H1 (cell line): ENCODE measurements around the gene MAP4.

Source experiments
- ATF2 ChIP-seq: IDR thresholded peaks from 2 replicates; pipeline ENCODE4 v1.6.1; 2012; ENCODE audit warnings: low read length, inconsistent platforms
- BACH1 ChIP-seq: IDR thresholded peaks from 2 replicates; pipeline ENCODE4 v1.6.1; 2012; ENCODE audit warnings: low read length, improper control_type of control experiment
- TF ChIP-seq, protein P1 (sequence below): IDR thresholded peaks from 2 replicates; pipeline ENCODE4 v1.6.1; 2012; ENCODE audit warnings: inconsistent platforms
- TF ChIP-seq, protein P2 (sequence below): fragments of 300-600 bp; sonication (generic); IDR thresholded peaks from 2 replicates; pipeline ENCODE4 v1.7.1; 2012; ENCODE audit warnings: low read length, moderate library complexity, mild to moderate bottlenecking, inconsistent platforms; ENCODE audit not compliant: insufficient replicate concordance
- TF ChIP-seq, protein P3 (sequence below): IDR thresholded peaks from 2 replicates; pipeline ENCODE4 v1.6.1; 2012; ENCODE audit warnings: inconsistent platforms
- TF ChIP-seq, protein P4 (sequence below), 3 experiments: IDR thresholded peaks; 1 replicate in 2 of 3; 2 replicates in 1 of 3; pipeline versions ENCODE4 v1.5.1 to v1.6.1; 2011; ENCODE audit warnings: low read length in 3 of 3, mild to moderate bottlenecking in 3 of 3, inconsistent platforms in 2 of 3, low read depth in 1 of 3, moderate library complexity in 1 of 3; ENCODE audit not compliant: insufficient read depth in 1 of 3; ENCODE audit errors: control extremely low read depth in 1 of 3

DNA sequence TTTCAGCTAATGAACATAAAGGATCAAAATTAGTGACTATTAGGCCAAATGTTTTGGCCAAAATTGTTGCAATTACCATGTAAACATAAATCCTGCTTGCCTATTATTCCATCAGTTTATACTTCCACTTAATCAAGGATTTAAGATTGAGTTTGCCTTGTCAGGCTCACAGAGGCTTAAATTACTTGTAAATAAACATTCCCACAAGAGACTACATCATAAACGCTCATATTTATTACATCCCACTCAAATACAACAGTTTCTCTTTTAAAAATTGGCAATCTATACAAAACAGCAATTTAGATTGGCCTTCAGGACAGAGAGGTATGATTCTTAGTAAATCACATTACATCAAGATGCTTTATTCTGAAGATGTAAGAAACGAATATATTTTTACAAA, 9.9 kb upstream of the MAP4 start:
- TF ChIP-seq, protein P1, sequence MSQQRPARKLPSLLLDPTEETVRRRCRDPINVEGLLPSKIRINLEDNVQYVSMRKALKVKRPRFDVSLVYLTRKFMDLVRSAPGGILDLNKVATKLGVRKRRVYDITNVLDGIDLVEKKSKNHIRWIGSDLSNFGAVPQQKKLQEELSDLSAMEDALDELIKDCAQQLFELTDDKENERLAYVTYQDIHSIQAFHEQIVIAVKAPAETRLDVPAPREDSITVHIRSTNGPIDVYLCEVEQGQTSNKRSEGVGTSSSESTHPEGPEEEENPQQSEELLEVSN: no peak
- no peak for TF ChIP-seq ATF2
- TF ChIP-seq, protein P2, sequence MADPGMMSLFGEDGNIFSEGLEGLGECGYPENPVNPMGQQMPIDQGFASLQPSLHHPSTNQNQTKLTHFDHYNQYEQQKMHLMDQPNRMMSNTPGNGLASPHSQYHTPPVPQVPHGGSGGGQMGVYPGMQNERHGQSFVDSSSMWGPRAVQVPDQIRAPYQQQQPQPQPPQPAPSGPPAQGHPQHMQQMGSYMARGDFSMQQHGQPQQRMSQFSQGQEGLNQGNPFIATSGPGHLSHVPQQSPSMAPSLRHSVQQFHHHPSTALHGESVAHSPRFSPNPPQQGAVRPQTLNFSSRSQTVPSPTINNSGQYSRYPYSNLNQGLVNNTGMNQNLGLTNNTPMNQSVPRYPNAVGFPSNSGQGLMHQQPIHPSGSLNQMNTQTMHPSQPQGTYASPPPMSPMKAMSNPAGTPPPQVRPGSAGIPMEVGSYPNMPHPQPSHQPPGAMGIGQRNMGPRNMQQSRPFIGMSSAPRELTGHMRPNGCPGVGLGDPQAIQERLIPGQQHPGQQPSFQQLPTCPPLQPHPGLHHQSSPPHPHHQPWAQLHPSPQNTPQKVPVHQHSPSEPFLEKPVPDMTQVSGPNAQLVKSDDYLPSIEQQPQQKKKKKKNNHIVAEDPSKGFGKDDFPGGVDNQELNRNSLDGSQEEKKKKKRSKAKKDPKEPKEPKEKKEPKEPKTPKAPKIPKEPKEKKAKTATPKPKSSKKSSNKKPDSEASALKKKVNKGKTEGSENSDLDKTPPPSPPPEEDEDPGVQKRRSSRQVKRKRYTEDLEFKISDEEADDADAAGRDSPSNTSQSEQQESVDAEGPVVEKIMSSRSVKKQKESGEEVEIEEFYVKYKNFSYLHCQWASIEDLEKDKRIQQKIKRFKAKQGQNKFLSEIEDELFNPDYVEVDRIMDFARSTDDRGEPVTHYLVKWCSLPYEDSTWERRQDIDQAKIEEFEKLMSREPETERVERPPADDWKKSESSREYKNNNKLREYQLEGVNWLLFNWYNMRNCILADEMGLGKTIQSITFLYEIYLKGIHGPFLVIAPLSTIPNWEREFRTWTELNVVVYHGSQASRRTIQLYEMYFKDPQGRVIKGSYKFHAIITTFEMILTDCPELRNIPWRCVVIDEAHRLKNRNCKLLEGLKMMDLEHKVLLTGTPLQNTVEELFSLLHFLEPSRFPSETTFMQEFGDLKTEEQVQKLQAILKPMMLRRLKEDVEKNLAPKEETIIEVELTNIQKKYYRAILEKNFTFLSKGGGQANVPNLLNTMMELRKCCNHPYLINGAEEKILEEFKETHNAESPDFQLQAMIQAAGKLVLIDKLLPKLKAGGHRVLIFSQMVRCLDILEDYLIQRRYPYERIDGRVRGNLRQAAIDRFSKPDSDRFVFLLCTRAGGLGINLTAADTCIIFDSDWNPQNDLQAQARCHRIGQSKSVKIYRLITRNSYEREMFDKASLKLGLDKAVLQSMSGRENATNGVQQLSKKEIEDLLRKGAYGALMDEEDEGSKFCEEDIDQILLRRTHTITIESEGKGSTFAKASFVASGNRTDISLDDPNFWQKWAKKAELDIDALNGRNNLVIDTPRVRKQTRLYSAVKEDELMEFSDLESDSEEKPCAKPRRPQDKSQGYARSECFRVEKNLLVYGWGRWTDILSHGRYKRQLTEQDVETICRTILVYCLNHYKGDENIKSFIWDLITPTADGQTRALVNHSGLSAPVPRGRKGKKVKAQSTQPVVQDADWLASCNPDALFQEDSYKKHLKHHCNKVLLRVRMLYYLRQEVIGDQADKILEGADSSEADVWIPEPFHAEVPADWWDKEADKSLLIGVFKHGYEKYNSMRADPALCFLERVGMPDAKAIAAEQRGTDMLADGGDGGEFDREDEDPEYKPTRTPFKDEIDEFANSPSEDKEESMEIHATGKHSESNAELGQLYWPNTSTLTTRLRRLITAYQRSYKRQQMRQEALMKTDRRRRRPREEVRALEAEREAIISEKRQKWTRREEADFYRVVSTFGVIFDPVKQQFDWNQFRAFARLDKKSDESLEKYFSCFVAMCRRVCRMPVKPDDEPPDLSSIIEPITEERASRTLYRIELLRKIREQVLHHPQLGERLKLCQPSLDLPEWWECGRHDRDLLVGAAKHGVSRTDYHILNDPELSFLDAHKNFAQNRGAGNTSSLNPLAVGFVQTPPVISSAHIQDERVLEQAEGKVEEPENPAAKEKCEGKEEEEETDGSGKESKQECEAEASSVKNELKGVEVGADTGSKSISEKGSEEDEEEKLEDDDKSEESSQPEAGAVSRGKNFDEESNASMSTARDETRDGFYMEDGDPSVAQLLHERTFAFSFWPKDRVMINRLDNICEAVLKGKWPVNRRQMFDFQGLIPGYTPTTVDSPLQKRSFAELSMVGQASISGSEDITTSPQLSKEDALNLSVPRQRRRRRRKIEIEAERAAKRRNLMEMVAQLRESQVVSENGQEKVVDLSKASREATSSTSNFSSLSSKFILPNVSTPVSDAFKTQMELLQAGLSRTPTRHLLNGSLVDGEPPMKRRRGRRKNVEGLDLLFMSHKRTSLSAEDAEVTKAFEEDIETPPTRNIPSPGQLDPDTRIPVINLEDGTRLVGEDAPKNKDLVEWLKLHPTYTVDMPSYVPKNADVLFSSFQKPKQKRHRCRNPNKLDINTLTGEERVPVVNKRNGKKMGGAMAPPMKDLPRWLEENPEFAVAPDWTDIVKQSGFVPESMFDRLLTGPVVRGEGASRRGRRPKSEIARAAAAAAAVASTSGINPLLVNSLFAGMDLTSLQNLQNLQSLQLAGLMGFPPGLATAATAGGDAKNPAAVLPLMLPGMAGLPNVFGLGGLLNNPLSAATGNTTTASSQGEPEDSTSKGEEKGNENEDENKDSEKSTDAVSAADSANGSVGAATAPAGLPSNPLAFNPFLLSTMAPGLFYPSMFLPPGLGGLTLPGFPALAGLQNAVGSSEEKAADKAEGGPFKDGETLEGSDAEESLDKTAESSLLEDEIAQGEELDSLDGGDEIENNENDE: no peak
- TF ChIP-seq, protein P3, sequence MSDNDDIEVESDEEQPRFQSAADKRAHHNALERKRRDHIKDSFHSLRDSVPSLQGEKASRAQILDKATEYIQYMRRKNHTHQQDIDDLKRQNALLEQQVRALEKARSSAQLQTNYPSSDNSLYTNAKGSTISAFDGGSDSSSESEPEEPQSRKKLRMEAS: no peak
- no peak for TF ChIP-seq BACH1
- TF ChIP-seq, protein P4, sequence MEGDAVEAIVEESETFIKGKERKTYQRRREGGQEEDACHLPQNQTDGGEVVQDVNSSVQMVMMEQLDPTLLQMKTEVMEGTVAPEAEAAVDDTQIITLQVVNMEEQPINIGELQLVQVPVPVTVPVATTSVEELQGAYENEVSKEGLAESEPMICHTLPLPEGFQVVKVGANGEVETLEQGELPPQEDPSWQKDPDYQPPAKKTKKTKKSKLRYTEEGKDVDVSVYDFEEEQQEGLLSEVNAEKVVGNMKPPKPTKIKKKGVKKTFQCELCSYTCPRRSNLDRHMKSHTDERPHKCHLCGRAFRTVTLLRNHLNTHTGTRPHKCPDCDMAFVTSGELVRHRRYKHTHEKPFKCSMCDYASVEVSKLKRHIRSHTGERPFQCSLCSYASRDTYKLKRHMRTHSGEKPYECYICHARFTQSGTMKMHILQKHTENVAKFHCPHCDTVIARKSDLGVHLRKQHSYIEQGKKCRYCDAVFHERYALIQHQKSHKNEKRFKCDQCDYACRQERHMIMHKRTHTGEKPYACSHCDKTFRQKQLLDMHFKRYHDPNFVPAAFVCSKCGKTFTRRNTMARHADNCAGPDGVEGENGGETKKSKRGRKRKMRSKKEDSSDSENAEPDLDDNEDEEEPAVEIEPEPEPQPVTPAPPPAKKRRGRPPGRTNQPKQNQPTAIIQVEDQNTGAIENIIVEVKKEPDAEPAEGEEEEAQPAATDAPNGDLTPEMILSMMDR (IDR thresholded peaks at IDR 0.05; ENCODE audit: control extremely low read depth in 1 of 3, insufficient read depth in 1 of 3, low read depth in 1 of 3, low read length in 3 of 3): no peak
